VCaP (cell line): ENCODE data around the gene NAA25.
"Not testable (repeated sequence)": the region's sequence is repeated elsewhere in the genome, so short reads cannot be mapped to it uniquely, and the experiment has no call there.

Source experiments
- H3K27ac ChIP-seq: fragments of 450-650 bp; 2 replicates; pipeline ENCODE4 v1.5.1; 2017
- TF ChIP-seq, protein P1 (sequence below): fragments of 450-650 bp; conservative IDR thresholded peaks from 2 replicates; pipeline ENCODE4 v1.5.1; 2017; ENCODE audit warnings: mild to moderate bottlenecking, moderate library complexity

NAA25 gene

GRCh38 chr12:112115259-112116045 lies 6.9 kb upstream of the NAA25 start:
- TF ChIP-seq, protein P1, sequence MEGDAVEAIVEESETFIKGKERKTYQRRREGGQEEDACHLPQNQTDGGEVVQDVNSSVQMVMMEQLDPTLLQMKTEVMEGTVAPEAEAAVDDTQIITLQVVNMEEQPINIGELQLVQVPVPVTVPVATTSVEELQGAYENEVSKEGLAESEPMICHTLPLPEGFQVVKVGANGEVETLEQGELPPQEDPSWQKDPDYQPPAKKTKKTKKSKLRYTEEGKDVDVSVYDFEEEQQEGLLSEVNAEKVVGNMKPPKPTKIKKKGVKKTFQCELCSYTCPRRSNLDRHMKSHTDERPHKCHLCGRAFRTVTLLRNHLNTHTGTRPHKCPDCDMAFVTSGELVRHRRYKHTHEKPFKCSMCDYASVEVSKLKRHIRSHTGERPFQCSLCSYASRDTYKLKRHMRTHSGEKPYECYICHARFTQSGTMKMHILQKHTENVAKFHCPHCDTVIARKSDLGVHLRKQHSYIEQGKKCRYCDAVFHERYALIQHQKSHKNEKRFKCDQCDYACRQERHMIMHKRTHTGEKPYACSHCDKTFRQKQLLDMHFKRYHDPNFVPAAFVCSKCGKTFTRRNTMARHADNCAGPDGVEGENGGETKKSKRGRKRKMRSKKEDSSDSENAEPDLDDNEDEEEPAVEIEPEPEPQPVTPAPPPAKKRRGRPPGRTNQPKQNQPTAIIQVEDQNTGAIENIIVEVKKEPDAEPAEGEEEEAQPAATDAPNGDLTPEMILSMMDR: no peak
- H3K27ac ChIP-seq: no peak overlapping the region

DNA sequence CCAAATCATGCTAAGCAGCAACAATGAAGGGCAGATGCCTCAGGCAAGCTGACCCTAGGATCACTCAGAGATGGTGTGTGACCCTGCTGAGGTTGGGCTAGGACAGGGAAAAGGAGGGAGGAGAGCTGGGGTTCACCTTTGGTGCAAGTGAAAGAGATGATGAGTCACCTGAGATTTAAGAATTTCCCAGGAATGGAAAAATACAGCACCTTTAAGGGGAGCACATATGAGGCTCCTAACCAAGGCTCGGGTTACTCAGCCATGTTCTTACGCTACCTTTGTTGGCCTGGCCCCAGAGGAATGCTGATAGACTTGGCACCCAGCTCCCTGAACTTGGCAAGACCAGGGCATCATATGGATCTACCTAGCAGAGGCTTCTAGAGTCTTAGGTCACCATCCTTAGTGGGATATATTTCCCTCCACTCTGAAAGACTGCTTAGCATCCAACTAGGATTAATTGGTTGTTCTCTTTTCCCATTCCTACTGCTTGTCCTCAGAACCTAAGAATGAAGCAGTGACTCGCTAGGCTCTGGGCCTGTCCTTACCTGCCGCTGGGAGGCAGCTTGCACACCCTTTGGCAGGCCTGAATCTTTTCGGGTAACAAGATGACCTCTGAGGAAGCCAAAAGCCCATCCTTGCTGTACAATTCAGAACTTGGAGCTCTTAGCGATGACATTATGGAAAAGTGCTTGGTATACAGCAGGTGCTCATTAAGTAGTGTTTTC lies 4.0 kb upstream of the NAA25 start:
- no peak overlapping the region for H3K27ac ChIP-seq
- TF ChIP-seq, protein P1: no peak

GRCh38 chr12:112111931-112112330 lies 3.3 kb upstream of the NAA25 start:
- TF ChIP-seq, protein P1: no peak; the same call in 1 of the 2 replicates
- no peak overlapping the region for H3K27ac ChIP-seq

GRCh38 chr12:112110787-112111662 lies 2.4 kb upstream of the NAA25 start:
- H3K27ac ChIP-seq: peak overlapping the region; percentile 94; the same call in 1 of the 2 replicates

DNA sequence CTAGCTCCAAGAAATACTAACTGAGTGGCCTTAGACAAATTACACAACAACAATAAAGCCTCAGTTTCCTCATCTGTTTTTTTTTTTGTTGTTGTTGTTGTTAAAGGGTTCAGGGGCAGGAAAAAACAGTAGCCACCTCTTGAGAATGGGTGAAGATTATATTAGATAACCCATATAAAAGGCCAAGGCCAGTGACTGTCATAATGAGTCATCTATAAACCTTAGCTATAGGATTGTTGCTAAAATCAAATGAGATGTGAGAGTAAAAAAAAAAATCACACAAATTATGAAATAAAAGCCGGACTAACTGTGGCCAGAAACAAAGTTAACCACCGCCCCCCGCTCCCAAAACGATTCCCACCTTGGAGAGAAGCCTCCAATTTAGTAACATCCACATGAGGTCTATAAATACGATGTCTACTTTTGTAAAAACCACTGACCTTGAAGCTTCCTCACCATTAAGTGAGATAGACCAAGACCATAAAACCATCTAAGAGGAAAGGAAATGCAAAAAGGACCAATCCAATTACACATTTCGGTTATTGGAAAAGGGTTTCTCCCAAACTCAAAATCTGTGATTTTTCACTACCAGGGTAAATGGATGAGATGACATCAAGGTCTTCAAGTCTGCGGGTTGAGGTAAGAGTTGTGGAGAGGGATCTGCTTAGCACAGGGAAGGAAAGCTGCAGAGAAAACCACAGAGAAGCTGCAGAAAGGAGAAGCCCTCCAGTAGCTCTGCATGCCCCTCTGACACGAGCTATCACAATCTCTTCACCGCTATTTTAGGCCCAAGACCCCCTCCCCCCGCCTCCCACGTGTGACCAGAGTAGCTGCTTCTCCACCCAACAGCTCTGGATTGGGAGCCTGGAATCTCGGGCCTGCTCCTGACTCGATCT lies 1.0 kb downstream of the NAA25 start:
- TF ChIP-seq, protein P1: no peak
- peak overlapping the region; percentile 94 for H3K27ac ChIP-seq

DNA sequence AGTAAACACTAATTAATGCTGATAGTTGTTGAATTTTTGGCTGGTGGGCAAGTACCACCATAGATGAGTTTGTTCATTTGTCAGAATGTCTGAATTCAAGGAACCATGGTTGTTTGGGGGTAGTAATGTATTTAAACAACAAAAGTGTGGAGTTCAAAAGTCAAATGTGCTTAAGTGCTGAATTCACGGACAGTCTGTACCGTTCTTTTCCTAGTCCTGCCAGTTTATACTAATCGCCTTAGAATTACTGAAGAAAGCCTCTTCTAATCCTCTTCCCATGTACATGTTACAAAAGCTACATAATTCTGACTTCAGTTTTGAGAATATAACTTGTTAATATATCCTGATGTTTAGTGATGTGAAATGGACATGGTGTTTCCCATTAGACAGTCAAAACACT lies 2.7 kb downstream of the NAA25 start:
- H3K27ac ChIP-seq: no peak overlapping the region
- TF ChIP-seq, protein P1: no peak

DNA sequence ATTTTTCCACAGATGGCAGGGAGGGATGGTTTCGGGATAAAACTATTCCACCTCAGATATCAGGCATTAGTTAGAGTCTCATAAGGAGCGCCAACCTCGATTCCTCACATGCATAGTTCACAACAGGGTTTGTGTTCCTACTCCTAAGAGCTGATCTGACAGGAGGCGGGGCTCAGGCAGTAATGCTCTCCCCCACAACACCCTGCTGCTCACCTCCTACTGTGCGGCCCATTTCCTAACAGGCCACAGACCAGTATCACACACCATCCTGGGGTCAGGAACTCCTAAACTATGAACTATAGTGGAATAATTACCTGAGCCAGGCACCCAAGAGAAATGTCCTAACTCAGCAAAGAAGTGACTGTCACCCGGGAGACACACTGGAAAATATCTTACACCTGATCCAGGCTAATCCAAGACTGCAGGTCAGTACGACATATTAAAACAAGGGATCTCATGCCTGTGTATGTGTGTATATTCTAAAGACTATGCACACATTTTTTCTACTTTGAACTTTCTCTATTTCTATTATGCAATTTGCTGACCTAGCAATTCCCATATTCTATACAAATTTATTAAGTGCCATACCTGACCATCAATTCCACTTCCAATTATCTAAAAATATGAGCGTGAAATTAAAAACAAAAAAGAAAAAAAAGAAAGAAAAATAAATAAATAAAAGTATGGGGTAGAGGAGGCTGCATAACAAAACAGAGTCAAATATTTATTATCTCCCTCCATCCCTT lies 4.7 kb downstream of the NAA25 start:
- H3K27ac ChIP-seq: no peak overlapping the region
- TF ChIP-seq, protein P1: no peak

DNA sequence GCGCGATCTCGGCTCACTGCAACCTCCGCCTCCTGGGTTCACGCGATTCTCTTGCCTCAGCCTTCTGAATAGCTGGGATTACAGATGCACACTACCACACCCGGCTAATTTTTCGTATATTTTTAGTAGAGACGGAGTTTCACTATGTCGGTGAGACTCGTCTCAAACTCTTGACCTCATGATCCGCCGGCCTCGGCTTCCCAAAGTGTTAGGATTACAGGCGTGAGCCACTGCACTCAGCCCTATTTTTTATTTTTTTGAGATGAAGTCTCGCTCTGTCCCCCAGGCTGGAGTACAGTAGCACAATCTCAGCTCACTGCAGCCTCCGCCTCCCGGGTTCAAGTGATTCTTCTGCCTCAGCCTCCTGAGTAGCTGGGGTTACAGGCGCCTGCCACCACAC lies 5.8 kb downstream of the NAA25 start:
- H3K27ac ChIP-seq: not testable (repeated sequence)
